HG03045 (cell line): ENCODE data around the gene STXBP6.
"Not testable (repeated sequence)": the region's sequence is repeated elsewhere in the genome, so short reads cannot be mapped to it uniquely, and the experiment has no call there.

Experiments used
- ATAC-seq: cut with Tn5 transposase; IDR thresholded peaks from one replicate; pipeline ENCODE4 v1.9.1; 2021; ENCODE audit warnings: mild to moderate bottlenecking, moderate library complexity; ENCODE audit not compliant: unreplicated experiment

Gene STXBP6

DNA sequence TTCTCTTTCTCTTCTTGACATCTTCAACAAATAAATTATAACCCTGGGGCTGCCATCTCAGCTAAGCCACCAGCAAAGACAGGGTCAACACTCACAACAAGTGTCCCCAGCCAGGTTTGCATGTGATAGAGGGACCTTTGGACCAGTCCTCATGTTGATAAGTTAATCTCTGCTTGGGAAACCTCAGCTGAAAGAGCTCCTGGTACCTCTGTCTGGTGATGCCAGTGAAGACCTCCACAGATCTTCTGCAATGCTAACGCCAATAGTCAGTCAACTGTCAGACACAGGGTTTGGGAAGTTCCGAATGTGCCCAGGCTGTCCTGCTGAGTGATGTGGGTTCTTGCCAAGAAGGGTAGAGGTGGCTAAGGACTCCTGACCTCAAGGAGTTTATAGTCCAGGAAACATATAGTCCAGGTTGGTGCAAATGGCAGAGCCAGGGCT is 236.1 kb downstream of the STXBP6 start:
- no peak for ATAC-seq

GRCh38 chr14:24813089-24813815 is 236.7 kb downstream of the STXBP6 start:
- no peak for ATAC-seq

DNA sequence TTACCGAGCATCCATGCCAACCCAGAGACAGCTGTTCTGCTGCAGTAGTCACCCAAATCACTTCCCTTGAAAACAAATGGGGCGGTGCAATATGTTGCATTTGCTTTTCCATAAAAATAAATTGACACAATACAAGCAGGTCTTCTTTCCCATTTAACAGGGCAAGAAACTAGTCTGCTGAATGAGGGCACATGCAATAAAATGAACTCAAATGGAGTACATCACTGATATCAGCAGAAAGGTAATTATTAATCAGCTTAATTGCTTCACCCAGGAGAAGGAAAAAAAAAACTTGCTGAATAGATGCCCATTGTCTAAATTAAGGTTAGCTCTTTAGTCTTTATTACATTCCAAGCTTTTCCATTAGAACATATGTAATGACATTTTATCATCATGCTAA is 240.8 kb downstream of the STXBP6 start:
- no peak for ATAC-seq

DNA sequence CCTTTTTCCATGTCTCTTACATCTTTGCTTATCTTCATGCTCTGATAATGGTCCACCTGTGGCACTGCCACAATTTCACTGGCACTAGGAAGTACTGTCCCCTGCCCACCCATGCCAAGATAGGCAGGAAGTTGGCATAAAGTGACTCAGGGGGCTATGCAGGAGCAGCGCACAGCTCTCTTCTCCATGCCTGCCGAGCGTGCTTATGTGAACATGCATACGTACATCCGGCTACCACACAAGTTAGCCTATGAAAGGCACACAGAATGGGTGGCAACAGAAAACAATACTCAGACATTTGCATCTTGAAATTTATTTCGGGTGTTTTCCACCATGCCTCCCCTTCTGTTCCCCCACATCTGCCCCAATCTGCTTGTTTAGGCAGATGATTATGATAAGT is 241.5 kb downstream of the STXBP6 start:
- no peak for ATAC-seq

DNA sequence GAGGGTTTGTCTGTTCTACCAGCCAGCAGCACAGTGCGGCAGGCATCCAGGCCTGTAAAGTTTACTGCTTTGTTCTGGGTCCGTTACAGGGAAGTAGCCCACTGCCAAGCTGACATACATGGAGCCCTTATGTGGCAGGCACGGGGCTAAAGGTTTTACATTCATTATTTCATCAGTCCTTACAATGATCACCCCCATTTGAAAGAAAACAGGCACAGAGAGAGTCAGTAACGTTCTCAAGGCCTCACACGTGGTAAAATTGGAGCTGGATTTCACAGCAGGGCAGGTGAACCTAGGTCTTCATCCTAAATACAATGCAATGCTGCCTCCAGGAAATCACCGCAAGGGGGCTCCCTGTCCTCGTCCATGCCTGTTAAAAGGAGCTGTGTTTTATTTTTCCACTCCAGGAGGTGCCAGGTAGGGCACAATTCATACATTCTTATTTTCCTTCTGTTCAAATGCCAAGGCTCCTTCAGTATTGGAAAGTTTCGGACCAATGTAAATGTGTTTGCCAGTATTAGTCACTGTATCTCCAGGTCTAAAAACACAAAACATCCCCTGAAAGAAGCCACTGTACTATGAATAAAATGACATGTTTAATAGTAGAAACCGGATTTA is 243.8 kb downstream of the STXBP6 start:
- no peak for ATAC-seq

DNA sequence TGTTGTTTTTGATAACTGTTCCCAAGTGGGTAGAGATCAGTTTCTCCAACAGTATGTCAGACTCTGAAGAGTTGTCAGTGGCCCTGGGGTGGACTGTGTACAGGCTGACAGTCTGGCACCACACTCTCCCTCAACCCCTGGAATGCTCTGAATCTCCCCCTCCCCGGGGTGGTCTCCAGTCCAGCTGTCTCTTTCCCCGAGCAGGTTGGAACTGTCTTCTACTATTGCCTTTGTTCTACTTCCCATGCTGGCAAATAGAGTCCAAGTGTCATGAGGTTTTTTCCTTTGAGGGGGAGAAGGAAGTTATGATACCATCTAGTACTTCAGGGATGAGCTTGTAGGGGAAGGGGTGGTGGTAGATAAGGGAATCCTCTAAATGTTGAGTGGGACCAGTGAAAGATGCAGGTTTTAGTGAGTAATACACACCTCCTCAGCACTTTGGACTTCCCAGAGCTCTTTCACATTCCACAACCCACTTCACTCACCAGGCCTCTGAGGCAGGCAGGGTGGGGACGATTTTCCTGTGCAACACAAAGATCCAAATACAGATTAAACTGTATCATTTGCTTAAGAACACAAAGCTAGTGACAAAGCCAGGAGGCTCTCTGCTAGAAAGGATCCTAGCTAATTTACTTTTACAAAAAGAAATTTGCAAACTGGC is 245.3 kb downstream of the STXBP6 start:
- no peak for ATAC-seq

DNA sequence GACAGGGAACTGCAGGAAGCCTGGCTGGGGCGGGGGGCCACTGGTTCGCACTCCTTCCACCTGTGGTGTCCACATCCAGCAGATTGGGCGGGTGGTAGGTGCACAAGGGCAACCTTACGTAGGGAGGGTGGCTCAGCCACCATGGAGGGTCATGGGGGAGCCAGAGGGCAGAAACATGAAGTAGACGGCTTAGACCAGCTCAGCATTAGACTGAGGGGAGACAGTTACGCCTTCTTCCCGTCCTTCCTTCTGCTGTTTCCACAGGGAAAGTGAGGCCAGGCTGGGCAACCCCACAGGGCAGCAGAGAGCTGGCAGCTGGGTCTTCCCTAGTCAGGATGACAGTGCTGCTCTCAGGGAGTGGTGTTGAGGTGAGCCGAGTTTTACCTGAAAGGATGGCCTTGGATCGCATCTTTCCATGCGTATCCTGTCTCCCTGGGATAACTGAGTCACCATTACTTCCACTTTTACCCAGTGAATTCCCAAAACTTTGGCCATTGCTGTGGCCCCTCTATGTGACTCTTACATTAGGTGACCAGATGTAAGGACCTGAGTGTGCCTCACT is 245.9 kb downstream of the STXBP6 start:
- ATAC-seq, result no peak

DNA sequence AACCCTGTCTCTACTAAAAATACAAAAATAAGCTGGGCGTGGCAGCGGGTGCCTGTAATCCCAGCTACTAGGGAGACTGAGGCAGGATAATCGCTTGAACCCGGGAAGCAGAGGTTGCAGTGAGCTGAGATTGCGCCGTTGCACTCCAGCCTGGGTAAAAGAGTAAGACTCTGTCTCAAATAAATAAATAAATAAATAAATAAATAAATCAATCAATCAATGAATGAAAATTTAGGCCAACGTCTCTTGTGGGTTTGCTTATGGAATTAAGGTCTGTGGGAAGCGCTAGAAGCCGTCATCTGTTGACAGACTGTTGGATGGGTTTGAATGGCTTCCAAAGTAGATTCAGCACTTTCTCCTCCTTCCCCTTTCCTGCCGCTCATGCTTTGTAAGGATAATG is 246.5 kb downstream of the STXBP6 start:
- ATAC-seq, result not testable (repeated sequence)

- no peak for ATAC-seq
These were observed 247.7 kb downstream of the STXBP6 start for GRCh38 chr14:24802236-24802635.

DNA sequence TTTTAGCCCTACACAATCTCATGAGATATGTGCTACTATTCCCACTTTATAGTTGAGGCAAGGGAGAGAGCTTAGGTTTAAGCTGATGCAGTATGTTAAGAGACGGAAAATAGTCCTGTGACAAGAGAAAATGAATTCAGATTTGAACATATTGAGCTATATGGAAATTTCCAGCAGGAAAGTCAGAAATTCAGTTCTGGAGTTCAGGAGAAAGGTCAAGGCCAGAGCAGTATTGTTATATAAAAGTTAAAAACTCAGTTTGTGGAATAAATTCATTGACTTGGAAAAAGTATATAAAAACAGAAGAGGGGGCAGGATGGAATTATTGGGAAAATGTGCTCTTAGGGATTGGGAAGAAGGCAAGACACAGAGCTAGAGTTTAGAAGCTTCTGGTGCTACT is 248.9 kb downstream of the STXBP6 start:
- no peak for ATAC-seq

GRCh38 chr14:24798911-24799462 is 251.0 kb downstream of the STXBP6 start:
- no peak for ATAC-seq

DNA sequence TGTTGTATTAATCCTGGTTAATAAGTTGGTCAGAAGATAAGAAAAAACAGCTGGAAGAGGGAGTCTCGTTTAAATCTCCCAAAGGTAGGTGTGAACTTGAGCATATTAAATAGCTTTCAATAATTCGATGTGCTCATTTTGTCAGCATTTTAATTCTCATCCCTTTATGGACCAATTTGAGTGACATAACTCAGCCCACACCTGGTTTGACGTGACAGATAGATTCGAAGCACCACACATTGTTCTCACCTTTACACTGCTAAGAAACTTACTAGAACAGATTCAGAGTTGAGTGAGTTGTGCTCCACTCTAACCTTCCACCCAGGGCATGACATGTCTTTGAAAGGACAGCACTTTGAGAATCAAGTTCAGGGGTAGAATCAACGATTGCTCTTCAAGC is 254.5 kb downstream of the STXBP6 start:
- ATAC-seq, result no peak

- ATAC-seq, result no peak
These were observed 255.2 kb downstream of the STXBP6 start for GRCh38 chr14:24794644-24795305.

DNA sequence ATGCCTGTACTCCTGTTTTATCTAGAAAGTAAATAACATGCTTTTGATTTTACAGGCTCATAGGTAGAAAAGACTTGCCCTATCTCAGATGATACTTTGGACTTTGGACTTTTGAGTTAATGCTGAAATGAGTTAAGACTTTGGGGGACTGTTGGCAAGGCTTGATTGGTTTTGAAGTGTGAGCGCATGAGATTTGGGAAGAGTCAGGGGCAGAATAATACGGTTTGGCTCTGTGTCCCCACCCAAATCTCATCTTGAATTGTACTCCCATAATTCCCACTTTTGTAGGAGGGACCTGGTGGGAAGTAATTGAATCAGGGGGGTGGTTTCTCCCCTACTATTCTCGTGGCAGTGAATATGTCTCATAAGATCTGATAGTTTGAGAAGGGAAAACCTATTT is 259.8 kb downstream of the STXBP6 start:
- ATAC-seq, result no peak

DNA sequence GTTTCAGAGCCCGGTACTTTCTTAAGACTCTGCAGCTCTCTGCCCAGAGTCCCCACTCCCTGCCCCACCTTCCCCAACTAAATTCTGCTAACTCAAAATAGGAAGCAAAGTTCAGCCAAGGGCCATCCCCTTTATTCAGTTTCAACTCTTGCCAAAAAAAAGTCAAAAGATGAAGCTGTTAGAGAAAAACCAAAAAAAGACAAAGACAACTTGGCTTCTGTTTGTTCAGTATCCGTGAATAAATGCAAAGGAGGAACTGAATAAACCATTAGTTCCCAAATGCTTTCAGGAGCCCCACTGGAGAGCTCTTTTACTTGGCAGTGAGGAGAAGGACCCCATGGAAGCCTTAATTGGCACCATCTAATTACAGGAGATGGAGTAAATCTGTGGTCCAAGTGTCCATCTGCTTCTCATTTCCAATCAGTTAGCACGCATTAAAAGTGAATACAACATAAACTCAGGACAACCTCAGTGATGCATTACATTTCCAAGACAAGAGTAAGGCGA is 260.5 kb downstream of the STXBP6 start:
- ATAC-seq, result no peak

DNA sequence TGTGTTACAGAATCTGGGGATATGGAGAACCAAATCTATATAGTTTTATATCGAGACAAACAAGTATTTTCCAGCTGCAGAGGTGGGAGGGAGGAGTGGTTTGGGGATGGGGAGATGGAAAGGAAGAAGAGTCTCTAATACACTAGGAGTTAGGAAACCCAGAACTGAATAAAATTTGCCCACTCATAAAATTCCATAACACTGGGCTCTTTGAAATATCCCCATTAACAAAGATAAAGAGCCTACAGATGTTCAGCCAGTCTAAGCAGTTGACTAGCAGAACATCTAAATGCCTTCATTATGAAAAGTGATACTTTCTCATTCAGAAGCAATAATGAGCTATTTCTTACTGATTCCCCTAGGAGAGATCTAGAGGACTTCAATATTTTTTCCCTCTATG is 264.2 kb downstream of the STXBP6 start:
- no peak for ATAC-seq

DNA sequence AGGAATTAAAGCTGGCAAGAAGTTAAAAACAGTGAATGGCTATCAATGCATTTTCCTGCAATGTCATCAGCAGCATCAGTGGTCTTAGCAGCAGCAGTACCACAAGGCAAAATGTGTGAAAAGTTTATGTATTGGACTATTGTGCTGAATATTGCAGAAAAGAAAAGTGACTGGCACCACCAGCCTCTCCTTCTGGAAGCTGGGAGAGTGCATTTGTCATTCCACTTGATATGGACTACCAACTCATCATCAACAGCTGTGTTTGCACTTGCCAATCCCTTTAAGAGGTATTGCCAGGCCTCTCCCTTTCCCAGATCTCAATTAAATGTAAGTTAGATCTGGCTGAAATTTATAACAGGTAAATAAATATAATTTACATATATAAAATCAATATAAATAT is 265.0 kb downstream of the STXBP6 start:
- ATAC-seq, result no peak

DNA sequence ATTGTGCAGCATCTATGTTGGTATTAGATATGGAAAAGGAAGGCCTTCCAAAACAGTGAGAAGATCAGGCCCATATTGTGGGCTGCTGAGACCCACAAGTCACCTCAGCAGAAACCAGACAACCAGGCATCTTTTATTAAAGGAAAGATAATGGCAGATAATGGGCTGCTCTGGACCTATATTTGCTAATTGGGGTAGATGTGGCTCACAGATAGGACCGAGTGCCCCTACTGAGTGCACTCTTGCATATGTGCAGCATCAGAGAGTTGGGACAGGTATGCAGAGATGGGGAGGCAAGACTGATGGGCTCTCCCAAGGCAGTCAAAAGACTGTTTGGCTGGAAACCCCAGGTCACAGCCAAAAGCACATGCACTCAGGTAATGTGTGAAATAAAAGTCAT is 266.2 kb downstream of the STXBP6 start:
- no peak for ATAC-seq

DNA sequence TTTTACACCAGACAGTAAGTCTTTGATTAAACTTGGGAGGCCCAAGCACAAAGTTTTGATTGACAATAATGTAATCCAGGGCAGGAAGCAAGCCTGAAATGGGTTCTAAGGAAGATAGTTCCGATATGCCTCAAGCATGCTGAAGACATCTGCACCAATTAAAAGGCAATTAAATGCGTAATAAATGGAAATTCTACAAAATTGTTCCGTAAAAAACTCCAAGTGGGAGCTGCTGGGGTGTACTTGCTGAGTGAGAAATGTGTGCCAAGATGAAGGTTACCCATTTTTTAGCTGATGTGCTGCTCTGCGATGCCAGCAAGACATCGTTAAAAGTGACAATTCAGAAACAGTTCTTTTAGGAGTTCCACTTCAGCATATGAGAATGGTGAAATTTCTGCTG is 269.7 kb downstream of the STXBP6 start:
- ATAC-seq, result no peak

GRCh38 chr14:24777678-24778077 is 272.3 kb downstream of the STXBP6 start:
- no peak for ATAC-seq

GRCh38 chr14:24775950-24776349 is 274.0 kb downstream of the STXBP6 start:
- ATAC-seq, result no peak
